Measurements from ENCODE around the gene EBPL.

DNA sequence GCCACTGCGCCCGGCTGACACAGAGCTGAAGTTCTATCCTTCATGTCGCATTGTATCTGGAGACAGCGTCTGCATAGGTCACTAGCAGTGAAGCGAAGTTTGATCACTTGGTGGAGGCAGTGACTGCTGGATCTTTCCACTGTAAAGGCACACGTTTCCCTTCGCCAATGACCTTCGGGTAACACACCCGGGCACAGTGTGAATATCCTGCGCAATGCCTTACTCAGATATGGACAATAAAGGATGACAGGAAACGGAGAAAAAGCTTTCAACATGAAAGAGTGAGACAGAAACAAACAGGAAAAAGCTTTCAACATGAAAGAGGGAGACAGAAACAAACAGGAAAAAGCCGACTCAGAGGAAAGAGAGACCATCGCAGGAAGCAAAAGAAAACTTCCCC is 45.8 kb downstream of the EBPL start:
- no peak for TF ChIP-seq CTCF (IDR thresholded peaks at IDR 0.05)
- TF ChIP-seq POLR2A (IDR thresholded peaks at IDR 0.05): no peak
